Choroid plexus epithelial cell (primary cell): ENCODE results near the gene C14orf39.
"Not testable (repeated sequence)": the region's sequence is repeated elsewhere in the genome, so short reads cannot be mapped to it uniquely, and the experiment has no call there.

ENCODE experiments used
- DNase-seq: peaks from one replicate; pipeline ENCODE4 v3.0.0-alpha.2; 2010; ENCODE audit warnings: low read depth
- H3K4me3 ChIP-seq: 2 replicates; pipeline ENCODE4 v1.5.1; 2011; ENCODE audit warnings: low read depth, mild to moderate bottlenecking, control low read depth, low read length, moderate library complexity
- CTCF ChIP-seq: conservative IDR thresholded peaks from 2 replicates; pipeline ENCODE4 v1.5.1; 2011; ENCODE audit warnings: low read depth, mild to moderate bottlenecking, control low read depth, inconsistent platforms, low read length, moderate library complexity

Gene C14orf39

GRCh38 chr14:60488175-60488574 lies 2.3 kb upstream of the C14orf39 start:
- no peak for DNase-seq
- TF ChIP-seq CTCF, result no peak
- H3K4me3 ChIP-seq, result no peak overlapping the region

DNA sequence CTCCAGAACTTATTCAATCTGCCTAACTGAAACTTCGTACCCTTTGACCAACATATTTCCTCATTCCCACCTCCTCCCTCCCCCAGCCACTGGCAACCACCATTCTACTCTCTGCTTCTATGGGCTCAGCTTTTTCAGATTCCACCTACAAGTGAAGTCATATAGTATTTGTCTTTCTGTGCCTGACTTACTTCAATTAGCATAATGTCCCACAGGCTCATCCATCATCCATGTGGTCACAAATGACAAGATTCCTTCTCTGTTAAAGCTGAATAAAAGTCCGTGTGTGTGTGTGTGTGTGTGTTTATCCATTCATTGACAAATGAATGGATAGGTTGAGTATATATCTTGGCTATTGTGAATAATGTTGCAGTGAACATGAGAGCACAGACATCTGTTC lies 1.3 kb upstream of the C14orf39 start:
- no peak for DNase-seq
- H3K4me3 ChIP-seq, result no peak overlapping the region
- no peak for TF ChIP-seq CTCF

GRCh38 chr14:60485057-60485597 lies 736 bp downstream of the C14orf39 start:
- no peak for DNase-seq
- H3K4me3 ChIP-seq, result peak overlapping the region; percentile 47
- no peak for TF ChIP-seq CTCF

GRCh38 chr14:60482743-60483142 lies 3.1 kb downstream of the C14orf39 start:
- DNase-seq, result peak; percentile 1

GRCh38 chr14:60480248-60480647 lies 5.6 kb downstream of the C14orf39 start:
- not testable (repeated sequence) for H3K4me3 ChIP-seq, DNase-seq

More at GRCh38 chr14:60482743-60483142, 3.1 kb downstream of the C14orf39 start:
- no peak for TF ChIP-seq CTCF
- no peak overlapping the region for H3K4me3 ChIP-seq

DNA sequence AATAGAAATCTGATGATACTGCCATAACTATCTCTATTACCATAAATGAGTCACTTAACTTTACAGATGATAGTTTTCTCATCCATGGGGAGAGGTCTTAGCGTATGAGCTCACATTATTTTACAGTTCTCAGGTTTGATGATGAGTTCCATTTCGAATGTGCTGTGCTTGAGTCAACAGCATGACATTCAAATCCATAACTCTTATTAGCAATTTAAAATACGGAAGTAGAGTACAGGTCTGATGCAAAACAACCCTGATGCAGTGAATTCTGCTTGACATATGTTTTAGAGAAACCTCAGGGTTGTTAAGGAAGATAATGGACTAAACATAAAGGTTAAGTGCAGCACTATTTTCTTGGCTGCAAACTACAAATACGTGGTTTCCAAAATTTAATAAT lies 30.0 kb downstream of the C14orf39 start:
- TF ChIP-seq CTCF, result no peak
- H3K4me3 ChIP-seq, result no peak overlapping the region
- DNase-seq, result no peak

DNA sequence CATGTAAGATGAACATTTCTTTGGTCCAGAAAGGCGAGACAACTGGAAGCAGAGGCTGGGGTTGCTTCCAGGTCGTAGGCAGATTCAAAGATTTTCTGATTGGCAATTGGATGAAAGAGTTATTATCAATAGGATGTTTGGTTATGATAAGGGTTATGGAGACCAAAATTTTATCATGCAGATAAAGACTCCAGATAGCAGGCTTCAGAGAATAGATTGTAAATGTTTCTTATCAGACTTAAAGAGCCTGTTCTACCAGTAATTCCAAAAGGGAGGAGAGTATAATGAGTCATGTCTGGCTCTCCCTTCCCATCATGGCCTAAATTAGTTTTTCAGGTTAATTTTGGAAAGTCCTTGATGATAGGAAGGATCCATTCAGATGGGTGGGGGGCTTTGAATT lies 55.6 kb downstream of the C14orf39 start:
- no peak for DNase-seq
- no peak overlapping the region for H3K4me3 ChIP-seq
- TF ChIP-seq CTCF, result no peak
